ENCODE results near the gene PACRG. TPM values are rescaled to one million over a fixed set of nuclear protein-coding genes. Genes with fewer than 3 reads are reported as not detected.

Gene PACRG
- polyA plus RNA-seq, 4 donors, result 10.9 to 21.0 (median 15.7) TPM

DNA sequence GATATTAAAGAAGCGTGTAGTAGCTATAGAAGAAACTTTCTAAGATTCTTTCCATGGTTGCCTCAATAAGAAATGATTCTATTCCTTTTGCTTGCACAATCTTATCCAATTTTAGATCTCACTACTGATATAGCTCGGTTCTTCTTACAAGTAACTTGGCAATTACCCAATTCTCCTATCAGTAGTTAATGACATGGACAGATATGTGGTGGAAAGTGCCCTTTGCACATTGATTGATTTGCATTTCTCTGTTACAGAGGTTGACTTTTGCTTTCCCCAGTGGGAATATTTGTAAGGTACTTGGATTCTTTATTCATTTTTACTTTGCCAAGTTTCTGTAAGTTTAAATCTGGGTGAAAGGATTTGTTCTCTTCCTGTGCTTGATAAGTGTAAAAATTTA is 593.0 kb downstream of the PACRG start:
- DNase-seq (ENCODE audit: low read depth in 4 of 4, low spot score in 3 of 4), result no peak

DNA sequence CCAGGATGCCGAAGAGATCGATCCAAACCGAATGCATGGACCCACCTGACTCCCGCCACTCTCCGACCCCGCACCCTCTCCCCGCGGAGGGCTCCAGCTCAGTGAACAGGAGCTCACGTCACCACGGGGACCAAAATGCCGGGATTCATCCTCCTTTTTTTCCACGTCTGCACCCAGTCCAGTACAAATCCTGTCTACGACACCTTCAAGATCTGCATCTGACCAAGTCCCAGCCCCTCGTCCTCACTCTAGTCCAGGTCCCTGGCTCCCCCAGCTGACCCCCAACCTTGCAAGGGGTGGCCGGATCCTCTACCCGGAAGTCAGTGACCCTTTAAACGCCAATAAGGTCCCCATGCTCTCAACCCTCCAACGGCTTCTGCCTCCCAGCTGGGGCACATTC is 593.9 kb downstream of the PACRG start:
- DNase-seq (ENCODE audit: low read depth in 4 of 4, low spot score in 3 of 4), result no peak

DNA sequence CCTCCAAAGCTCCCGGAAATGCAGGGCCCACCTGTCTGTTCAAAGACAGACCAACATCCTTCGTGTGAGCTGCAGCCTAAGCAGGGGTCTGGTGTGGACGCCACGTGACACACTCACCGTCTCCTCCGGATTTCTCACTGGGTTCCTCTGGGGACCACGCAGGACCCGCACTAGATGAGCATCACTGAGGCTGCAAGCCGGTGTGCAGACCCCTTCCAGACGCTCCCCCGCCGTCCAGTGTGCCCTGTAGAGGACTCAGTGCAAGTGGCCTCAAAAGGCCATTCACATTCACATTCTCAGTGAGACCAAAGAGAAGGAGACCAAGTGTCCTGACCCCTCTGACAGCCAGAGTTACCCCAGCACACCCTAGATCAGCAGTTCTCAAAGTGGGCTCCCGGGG is 595.5 kb downstream of the PACRG start:
- no peak for DNase-seq (ENCODE audit: low read depth in 4 of 4, low spot score in 3 of 4)

DNA sequence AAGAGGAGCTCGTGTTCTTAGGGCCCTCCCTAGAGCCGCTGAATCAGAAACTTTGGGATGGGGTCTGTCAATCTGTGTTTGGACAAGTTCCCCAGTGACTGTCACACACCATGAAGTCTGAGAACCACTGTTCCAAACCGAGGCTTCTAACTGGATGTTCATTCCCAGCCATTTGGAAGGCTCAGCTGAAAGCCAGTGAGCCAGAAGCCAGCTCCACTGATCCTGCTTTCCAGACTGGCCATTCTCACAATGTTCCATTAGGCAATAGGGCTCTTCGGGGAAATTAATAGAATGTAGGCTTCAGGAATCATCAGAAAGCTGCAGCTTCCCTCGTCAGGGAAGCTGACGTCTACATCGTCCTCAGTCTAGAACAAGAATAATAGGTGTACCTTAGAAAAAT is 595.9 kb downstream of the PACRG start:
- no peak for DNase-seq (ENCODE audit: low read depth in 4 of 4, low spot score in 3 of 4)

DNA sequence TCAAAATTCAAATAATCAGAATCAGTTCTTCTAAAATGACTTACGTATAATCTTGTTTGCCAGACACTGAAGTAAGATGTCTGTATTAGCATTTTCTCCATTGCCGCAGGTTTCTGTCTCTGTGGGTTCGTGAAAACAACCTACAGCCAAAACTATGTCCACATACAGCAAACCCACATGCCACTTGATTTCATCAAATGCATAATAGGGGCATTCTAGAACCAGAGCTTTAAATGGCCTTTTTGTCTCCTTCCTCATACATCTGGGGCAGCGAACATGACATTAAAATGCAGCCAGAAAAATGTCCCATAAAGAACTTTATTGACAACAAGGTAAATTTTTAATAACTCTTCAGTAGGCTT is 596.5 kb downstream of the PACRG start:
- DNase-seq (ENCODE audit: low read depth in 4 of 4, low spot score in 3 of 4), result no peak

DNA sequence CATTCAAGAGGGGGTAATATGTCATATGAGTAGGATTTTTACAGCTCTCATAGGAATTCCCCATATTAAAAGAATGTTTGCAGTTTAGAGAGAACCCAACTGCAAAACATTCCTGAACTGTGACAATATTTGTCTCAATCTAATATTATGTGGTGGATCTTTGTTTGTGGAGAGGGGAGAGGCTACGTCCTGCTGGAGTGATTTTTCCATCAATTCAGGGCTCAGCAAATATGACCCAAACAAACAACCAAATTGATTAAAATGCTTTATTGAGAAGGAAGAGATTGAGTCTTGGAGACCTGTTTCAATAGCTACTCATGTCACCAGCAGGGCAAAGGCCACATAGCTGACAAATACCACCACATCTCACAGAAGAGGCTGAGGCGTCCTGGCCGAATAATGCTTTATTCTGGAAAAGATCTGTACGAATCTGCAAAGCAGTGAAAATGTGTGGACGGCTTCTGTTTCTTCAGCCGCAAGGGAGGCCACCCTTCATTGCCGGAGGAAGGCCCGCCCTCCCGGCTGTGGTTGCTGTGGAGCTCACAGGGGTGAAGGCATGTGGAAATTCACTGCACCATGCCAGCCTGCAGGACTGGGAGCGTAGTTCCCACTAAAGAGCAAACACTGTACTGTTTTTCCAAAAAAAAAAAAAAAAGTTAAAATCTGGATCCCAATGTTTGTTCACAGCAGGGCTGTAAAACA is 597.1 kb downstream of the PACRG start:
- DNase-seq (ENCODE audit: low read depth in 4 of 4, low spot score in 3 of 4), result no peak

DNA sequence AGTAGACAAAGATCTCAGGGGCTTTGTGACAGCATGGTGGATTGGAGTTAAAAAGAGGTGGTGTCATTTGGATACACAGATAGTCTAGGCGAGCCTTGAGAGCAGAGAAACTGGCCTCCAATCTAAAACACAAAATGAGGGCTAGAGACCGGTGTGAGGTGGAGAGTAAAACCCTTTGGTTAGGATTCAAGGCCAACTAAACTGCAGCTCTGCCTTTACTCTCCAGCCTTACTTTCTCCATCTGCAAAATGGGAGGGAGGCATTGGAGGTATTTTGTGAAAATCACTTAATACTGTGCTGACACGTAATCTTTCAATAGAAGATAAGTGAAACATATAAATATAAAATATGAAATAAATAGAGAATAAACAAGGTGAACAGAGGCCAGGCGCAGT is 597.6 kb downstream of the PACRG start:
- DNase-seq (ENCODE audit: low read depth in 4 of 4, low spot score in 3 of 4), result no peak

DNA sequence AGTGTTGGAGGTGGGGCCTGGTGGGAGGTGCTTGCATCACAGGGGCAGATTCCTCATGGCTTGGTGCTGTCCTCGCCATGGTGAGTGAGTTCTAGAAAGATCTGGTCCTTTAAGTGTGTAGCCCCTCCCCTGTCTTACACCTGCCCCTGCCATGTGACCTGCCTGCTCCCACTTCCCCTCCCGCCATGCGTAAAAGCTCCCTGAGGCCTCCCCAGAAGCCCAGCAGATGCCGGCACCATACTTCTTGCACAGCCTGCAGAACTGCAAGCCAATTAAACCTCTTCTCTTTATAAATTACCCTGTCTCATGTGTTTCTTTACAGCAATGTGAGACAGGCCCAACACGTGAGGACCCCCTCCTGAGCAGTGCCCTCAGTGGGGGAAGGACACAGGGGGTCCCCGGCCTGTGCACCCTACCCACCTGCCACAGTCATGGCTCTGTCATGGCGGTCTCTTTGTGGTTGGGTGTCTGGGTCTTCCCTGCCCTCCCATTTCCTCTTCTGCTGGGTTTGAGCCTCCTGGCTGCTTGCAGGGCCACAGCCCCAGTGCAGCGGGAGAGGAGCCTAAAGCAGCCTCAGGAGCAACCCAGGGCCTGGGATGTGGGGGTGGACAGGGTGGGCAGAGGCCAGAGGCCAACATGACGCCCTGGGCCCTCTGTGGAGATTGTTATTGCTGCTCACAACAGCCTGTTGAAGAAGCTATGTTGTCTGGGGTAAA is 599.5 kb downstream of the PACRG start:
- DNase-seq (ENCODE audit: low read depth in 4 of 4, low spot score in 3 of 4), result no peak

DNA sequence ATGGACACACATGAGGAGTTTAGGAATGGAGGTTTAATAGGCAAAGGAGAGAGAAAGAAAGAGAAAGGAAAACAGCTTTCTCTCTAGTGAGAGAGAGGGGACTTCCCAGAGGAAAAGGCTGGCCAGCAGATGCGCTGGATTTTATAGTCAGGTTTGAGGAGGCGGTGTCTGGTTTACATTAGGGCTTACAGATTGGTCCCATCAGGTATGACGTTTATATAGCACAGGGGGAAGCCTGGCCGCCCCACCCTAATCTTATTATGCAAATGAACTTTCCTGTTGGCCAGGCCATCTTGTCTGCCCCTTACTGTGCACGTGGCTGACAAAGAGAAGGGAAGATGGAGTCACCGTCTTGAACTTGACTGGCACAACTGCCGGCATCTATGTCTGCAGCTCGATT is 600.1 kb downstream of the PACRG start:
- DNase-seq (ENCODE audit: low read depth in 4 of 4, low spot score in 3 of 4), result no peak

DNA sequence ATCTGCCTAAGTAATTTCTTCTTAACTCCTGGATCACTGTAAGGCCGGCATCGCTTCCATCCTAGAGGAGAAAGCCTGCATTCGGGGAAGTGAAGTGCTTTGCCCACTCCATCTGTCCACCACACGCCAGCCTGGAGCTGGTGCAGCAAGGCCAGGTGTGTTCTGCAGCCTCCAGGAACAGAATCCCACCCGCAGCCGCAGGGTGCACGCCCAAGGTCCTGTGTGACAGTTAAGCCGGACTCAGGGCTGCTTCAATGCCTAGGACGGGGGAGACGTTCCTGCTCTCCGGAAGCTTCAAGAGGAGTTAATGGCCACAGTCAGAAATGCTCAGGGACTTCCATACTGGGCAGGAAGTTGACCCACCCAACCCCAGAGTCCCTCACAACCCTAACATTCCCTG is 600.6 kb downstream of the PACRG start:
- no peak for DNase-seq (ENCODE audit: low read depth in 4 of 4, low spot score in 3 of 4)

DNA sequence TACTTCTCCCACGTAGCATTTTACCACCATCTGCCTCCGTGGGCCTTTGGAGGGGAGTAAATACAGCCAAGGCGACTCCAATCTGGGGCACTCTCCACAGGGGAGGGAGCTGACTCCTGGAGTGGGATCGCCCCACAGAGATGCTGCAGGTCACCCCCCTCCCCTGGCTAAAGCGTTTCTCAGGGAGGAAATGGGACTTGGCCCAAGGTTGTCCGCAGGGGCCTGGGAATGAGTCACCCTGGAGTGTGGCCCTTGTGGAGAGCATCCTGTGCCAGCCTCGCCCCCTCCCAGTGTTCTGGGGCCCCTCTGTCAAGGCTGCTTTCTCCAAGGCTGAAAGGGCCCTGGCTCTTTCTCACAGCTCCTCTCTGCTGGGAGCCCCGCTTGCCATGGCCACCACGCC is 602.2 kb downstream of the PACRG start:
- DNase-seq (ENCODE audit: low read depth in 4 of 4, low spot score in 3 of 4), result no peak

DNA sequence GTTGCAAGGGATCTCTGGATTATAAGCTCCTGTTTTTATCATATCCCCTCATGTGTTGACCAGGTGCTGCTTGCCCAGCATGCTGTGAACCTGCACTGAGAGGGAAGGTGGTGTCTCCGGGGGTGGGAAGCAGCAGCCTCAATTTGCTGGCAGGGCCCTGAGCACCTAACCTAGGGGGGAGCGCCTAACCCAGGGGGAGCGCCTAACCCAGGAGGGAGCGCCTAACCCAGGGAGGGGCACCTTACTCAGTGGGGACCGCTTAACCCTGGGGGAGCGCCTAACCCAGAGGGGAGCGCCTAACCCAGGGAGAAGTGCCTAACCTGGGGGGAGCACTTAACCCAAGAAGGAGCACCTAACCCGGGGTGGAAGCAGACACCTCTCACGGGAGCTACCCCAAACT is 603.5 kb downstream of the PACRG start:
- DNase-seq (ENCODE audit: low read depth in 4 of 4, low spot score in 3 of 4), result no peak

DNA sequence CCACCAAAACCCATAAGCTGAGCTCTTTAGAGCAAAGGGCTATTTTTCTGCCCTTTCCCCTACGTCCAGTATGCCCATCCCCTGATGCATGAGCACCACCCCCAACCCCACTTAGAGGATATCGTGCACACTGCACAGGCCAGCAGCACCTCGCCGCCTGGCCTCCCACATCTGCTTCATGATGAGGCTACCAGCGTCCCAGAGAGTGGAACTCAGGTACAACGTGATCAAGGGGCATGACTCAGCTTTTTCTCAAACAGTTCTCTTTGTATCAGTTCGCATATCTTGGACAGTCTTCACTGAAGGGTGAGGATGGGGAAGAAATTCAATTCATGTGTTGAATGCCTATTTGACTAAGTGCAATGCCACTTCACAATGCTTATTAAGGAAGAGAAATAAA is 604.8 kb downstream of the PACRG start:
- DNase-seq (ENCODE audit: low read depth in 4 of 4, low spot score in 3 of 4), result no peak

DNA sequence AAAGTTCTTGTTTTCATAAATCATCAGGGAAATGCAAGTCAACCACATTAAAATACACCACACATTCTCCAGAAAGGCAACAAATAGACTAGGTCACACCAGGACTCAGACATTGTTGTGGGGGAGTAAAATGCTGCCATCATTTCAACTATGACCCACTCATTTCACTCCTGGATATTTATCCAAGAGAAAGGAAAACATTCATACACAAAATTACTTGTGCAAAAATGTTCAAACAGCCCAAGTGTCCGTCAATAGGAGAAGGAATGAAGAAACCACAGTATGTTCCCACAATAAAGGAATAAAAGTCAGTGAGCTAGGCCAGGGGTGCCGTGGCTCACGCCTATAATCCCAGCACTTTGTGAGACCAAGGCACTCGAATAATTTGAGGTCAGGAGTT is 605.3 kb downstream of the PACRG start:
- no peak for DNase-seq (ENCODE audit: low read depth in 4 of 4, low spot score in 3 of 4)

DNA sequence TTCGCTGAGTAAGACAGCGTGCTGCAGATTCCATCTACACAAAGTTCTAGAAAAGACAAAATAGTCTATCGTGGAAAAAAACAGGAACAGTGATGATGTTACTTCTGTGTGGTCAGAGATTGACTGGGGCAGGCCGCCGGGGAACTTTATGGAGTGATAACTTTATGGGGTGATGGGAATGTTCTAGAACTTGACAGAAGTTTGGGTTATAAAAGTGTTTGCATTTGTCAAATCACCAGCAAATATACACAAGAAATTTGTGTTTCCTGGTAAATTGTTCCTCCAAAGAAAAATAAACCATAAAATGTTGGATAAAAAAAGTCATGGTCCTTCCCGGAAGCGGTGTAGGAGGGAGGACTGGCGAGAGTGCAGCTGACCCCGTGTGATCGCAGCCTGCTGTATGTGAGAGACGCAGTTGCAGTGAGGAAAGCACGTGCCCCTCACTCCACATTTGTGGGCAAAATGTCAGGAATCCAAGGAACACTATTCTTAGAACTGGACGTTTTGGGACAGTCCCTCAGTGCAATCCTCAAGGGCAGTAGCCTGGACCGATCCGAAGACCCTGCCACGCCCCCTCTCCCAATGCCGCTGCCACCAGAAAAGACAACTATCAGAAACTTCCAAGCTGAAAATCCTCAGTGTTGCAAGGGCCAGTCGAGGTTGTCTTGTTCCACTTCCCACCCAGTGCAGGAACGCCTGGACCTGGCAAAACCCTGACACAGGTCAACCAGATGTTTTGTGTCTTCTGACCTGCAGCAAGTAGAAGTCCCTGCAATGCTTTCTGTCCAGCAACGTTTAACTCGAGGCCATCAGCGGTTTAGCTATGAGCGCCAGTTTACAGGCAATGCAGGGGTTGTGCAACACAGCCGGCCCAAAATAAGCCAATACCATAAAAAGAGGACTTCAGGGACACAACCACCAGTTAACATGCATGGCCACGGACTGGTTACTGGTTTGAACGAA is 606.2 kb downstream of the PACRG start:
- no peak for DNase-seq (ENCODE audit: low read depth in 4 of 4, low spot score in 3 of 4)

DNA sequence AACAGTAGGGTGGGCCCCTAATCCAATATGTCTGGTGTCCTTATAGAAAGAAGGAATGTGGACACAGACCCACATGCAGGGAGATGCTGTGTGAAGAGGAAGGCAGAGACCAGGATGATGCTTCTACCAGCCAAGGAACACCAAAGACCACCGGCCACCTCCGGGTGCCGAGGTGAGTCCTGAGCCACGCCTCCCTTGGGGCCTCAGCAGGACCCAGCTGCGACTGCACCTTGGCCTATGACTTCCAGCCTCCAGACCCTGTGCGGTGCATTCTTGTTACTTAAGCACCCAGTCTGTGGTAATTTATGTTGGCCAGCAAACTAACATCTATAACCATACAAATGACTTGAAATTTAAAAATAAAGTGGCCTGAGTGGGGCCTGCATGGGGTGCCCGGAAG is 607.3 kb downstream of the PACRG start:
- no peak for DNase-seq (ENCODE audit: low read depth in 4 of 4, low spot score in 3 of 4)

DNA sequence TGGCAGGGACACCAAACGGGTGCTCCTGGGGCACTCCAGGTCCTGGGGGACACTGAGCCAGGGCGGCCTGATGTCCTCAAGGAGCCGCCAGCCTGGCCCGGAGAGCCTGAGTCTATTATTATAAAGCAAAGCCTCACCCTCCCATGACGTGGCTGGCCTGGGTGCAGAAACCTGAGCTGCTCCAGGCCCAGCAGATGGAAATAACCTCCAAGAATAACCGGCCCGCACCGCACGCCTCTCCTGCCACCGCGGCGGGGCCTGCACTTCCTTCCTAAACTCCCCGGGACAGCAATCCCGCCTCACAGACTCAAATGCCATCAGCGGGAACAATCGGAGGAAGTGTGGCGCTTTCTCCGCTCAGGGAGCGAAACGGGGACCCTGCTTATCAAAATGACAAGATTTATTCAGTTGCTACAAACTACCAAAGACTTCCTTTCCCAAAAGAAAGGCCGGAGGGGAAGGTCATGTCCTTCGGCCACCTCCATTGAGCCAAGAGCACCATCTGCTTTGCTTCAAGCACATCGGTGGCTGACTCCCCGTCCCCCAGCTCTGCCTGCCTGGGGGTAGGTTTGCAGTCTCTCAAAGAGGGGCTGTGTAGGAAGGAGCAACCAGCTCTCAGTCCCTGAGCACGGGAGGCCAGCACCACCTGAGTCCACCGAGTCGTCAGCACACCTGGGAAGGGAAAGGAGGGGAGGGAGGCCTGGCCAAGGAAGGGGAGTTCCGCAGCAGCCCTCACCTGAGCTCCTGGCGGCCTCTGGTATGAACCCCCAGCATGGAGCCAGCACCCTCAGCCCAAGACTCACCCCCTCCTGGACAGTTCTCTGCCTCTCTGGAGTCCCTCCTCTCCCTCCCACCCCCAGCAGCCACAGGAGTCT is 608.1 kb downstream of the PACRG start:
- DNase-seq (ENCODE audit: low read depth in 4 of 4, low spot score in 3 of 4), result no peak

DNA sequence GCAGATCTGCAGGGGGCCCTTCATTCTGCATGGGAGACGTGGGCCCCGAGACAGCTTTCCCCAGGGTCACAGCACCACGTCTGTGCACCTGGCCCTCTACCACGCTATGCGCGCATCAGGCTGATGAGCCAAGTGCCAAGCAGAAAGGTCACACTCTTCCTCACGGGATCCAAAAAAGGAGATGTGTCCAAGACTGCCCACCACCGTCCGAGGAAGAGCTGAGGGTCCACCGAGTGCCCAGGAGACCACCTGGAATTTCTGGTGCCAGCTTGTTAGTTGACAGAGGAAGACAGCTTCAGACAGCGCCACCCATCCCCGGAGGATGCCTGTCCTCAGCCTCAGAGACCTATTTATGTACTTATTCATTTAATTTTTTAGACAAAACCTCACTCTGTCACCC is 609.2 kb downstream of the PACRG start:
- no peak for DNase-seq (ENCODE audit: low read depth in 4 of 4, low spot score in 3 of 4)

DNA sequence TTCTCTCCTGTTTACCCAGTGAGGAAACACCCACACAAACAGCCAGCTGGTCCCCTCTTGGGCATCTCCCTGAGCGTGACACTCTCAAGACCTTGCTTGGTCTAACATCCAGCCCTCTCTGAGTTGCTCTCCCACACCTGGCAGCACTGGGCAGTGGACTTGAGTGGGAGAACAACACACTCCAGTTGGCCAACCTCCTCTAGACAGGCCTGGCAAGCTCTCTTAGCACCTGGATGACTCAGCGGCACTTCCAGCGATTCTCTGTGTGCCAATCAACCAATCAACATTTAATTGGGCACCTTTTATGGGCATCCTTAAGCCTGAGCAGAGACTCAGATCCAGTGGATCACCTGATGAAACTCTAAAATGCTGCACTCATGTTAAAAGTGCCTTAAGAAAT is 610.2 kb downstream of the PACRG start:
- no peak for DNase-seq (ENCODE audit: low read depth in 4 of 4, low spot score in 3 of 4)

DNA sequence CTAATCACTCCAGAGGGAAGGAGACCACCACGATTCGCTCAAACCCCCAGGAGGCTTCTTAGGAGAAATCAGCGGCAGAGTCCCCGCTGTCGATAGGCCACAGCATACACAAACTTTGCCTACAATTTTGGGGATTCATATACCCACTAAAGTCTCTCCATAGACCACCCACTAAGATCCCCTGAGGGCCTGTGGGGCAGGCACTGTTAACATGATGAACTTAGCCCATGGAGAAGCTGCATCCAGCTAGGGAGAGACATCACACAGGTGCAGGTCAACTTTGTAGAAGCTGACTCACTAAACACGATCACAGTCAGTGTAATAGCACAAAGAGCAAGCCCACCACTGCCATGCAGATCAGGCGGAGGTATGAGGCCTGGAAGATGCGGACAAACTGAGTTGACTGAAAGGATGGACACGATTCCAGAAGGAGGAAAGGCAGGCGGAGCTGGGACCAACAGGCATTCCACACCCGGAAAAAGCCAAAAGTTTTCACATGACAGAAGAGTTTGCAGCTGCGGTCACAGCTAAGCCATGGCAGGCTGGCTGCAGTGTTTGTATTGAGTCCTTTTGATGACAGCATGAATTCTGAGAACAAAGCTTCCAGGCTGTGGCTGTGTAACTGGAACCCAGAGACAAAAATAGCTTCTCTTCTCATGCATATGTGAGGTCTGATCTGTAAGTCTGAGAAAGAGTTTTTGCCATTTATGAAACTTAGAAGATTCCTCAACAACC is 611.1 kb downstream of the PACRG start:
- no peak for DNase-seq (ENCODE audit: low read depth in 4 of 4, low spot score in 3 of 4)
